ENCODE measurements around the gene RAPGEF2. TPM values are rescaled to one million over a fixed set of nuclear protein-coding genes. Genes with fewer than 3 reads are reported as not detected.
"Not testable (repeated sequence)": the region's sequence is repeated elsewhere in the genome, so short reads cannot be mapped to it uniquely, and the experiment has no call there.

Gene RAPGEF2
- total RNA-seq, 2 donors from 2014 or later, result 22.8 to 40.0 TPM

- Histone ChIP-seq H3K9me3 (no peaks in the 10 kb centered on the region), H3K9ac (ENCODE audit: low read depth in 2 of 2, low read length in 2 of 2) (no peak overlapping the region), H3K4me3 (no peak overlapping the region), H3K36me3 (no peaks in the 10 kb centered on the region), H3K27me3 (no peaks in the 10 kb centered on the region), H3K4me1 (no peaks in the 10 kb centered on the region), H3K27ac (no peak overlapping the region)
- no peak for DNase-seq
- intact Hi-C loops (cut with DNase I), result no loop called here
- no peak for TF ChIP-seq CTCF (IDR thresholded peaks at IDR 0.05)
These were observed 209.4 kb downstream of the RAPGEF2 start for GRCh38 chr4:159312236-159312635.

- intact Hi-C loops (cut with DNase I); H3K4me1 ChIP-seq; H3K36me3 ChIP-seq; H3K27me3 ChIP-seq; H3K9me3 ChIP-seq; DNase-seq; H3K9ac ChIP-seq (ENCODE audit: low read depth in 2 of 2, low read length in 2 of 2); H3K27ac ChIP-seq; H3K4me3 ChIP-seq: not testable (repeated sequence)
These were observed 213.0 kb downstream of the RAPGEF2 start for GRCh38 chr4:159315879-159316278.

- no peak overlapping the region for H3K27ac ChIP-seq
- H3K9me3 ChIP-seq, result no peaks in the 10 kb centered on the region
- no peak overlapping the region for H3K4me3 ChIP-seq
- H3K27me3 ChIP-seq, result no peaks in the 10 kb centered on the region
- DNase-seq, result no peak
- H3K4me1 ChIP-seq, result no peaks in the 10 kb centered on the region
- intact Hi-C loops (cut with DNase I), result no loop called here
- H3K9ac ChIP-seq (ENCODE audit: low read depth in 2 of 2, low read length in 2 of 2), result no peak overlapping the region
- TF ChIP-seq CTCF (IDR thresholded peaks at IDR 0.05), result no peak
- no peaks in the 10 kb centered on the region for H3K36me3 ChIP-seq
These were observed 214.3 kb downstream of the RAPGEF2 start for GRCh38 chr4:159317203-159317602.

- H3K4me3 ChIP-seq, result no peak overlapping the region
- DNase-seq, result no peak
- no peaks in the 10 kb centered on the region for H3K4me1 ChIP-seq
- H3K27ac ChIP-seq, result no peak overlapping the region
- TF ChIP-seq CTCF (IDR thresholded peaks at IDR 0.05), result no peak
- H3K36me3 ChIP-seq, result no peaks in the 10 kb centered on the region
- intact Hi-C loops (cut with DNase I), result no loop called here
- H3K9me3 ChIP-seq, result no peaks in the 10 kb centered on the region
- no peak overlapping the region for H3K9ac ChIP-seq (ENCODE audit: low read depth in 2 of 2, low read length in 2 of 2)
- no peaks in the 10 kb centered on the region for H3K27me3 ChIP-seq
These were observed 216.1 kb downstream of the RAPGEF2 start for GRCh38 chr4:159319027-159319426.

GRCh38 chr4:159326480-159326879 is 223.6 kb downstream of the RAPGEF2 start:
- no peaks in the 10 kb centered on the region for H3K9me3 ChIP-seq
- H3K4me1 ChIP-seq, result no peaks in the 10 kb centered on the region
- no peak overlapping the region for H3K27ac ChIP-seq
- no peaks in the 10 kb centered on the region for H3K36me3 ChIP-seq
- no peak overlapping the region for H3K9ac ChIP-seq (ENCODE audit: low read depth in 2 of 2, low read length in 2 of 2)
- intact Hi-C loops (cut with DNase I), result loop anchor here (10.0 kb wide), 1 partner anchor 92 kb away; no protein-coding TSS in a partner anchor
- H3K27me3 ChIP-seq, result no peaks in the 10 kb centered on the region
- no peak overlapping the region for H3K4me3 ChIP-seq
- DNase-seq, result no peak
- no peak for TF ChIP-seq CTCF (IDR thresholded peaks at IDR 0.05)

GRCh38 chr4:159328766-159329165 is 225.9 kb downstream of the RAPGEF2 start:
- Histone ChIP-seq H3K36me3 (no peaks in the 10 kb centered on the region), H3K27me3 (no peaks in the 10 kb centered on the region), H3K4me3 (no peak overlapping the region), H3K9ac (ENCODE audit: low read depth in 2 of 2, low read length in 2 of 2) (no peak overlapping the region), H3K4me1 (no peaks in the 10 kb centered on the region), H3K9me3 (no peaks in the 10 kb centered on the region), H3K27ac (no peak overlapping the region)
- TF ChIP-seq CTCF (IDR thresholded peaks at IDR 0.05), result no peak
- no peak for DNase-seq
- intact Hi-C loops (cut with DNase I), result loop anchor here (10.0 kb wide), 1 partner anchor 94 kb away; no protein-coding TSS in a partner anchor

All from colonic mucosa (tissue), 4 donors.